IMR-90 (cell line): ENCODE data around the gene CD180. TPM values are rescaled to one million over a fixed set of nuclear protein-coding genes. Genes with fewer than 3 reads are reported as not detected.

Experiments used
- ATAC-seq: fragments of 200-7000 bp; cut with Tn5 transposase; 2 replicates; pipeline ENCODE4 v1.9.1; 2020; ENCODE audit warnings: low read depth, mild to moderate bottlenecking, moderate library complexity
- BruUV-seq: library from RNA; stranded (reverse); fragments of 400-500 nt; replicated peaks from 2 replicates; lab custom pipeline; 2021; lab: Mats Ljungman, UMichigan
- CTCF ChIA-PET: fragments of 300-600 bp; formaldehyde crosslinking; extraction: SDS; loops from one replicate; lab custom pipeline; 2021; ENCODE audit warnings: antibody characterized with exemption; lab: Yijun Ruan, JAX
- POLR2A ChIA-PET: fragments of 300-600 bp; sonication (Branson Sonifier 250); formaldehyde crosslinking; loops from one replicate; lab custom pipeline; 2022; ENCODE audit warnings: antibody characterized with exemption; ENCODE audit not compliant: unreplicated experiment; lab: Charles Lee
- DNase-seq: peaks from one replicate; pipeline ENCODE4 v3.0.0; 2013
- H2AFZ ChIP-seq: replicated peaks from 2 replicates; pipeline ENCODE3; 2013; ENCODE audit warnings: low read length, mild to moderate bottlenecking; ENCODE audit not compliant: poor library complexity
- H2AK5ac ChIP-seq: 2 replicates; pipeline ENCODE4 v1.6.1; 2013; ENCODE audit warnings: low read depth, low read length, inconsistent platforms
- H2AK9ac ChIP-seq: replicated peaks from 2 replicates; pipeline ENCODE3; 2013; ENCODE audit warnings: mild to moderate bottlenecking, low read depth, low read length, moderate library complexity; ENCODE audit not compliant: poor library complexity
- H2BK120ac ChIP-seq: 2 replicates; pipeline ENCODE4 v1.6.1; 2013; ENCODE audit warnings: low read depth, low read length, inconsistent platforms
- H2BK15ac ChIP-seq: 3 replicates; pipeline ENCODE4 v1.6.1; 2013; ENCODE audit warnings: low read depth, low read length, inconsistent platforms
- H2BK20ac ChIP-seq: 2 replicates; pipeline ENCODE4 v1.6.1; 2013; ENCODE audit warnings: low read depth, mild to moderate bottlenecking, inconsistent platforms, low read length, moderate library complexity
- H2BK5ac ChIP-seq: 2 replicates; pipeline ENCODE4 v1.6.1; 2013; ENCODE audit warnings: mild to moderate bottlenecking, low read depth, low read length, inconsistent platforms; ENCODE audit not compliant: poor library complexity, severe bottlenecking
- H3K14ac ChIP-seq: replicated peaks from 2 replicates; pipeline ENCODE4 v1.6.1; 2013; ENCODE audit warnings: low read depth, low read length, inconsistent platforms
- H3K18ac ChIP-seq: 2 replicates; pipeline ENCODE4 v1.6.1; 2013; ENCODE audit warnings: low read depth, low read length, control low read depth
- H3K23ac ChIP-seq: 2 replicates; pipeline ENCODE4 v1.6.1; 2013; ENCODE audit warnings: low read depth, low read length, inconsistent platforms
- H3K27ac ChIP-seq: 2 replicates; pipeline ENCODE4 v1.5.1; 2013; ENCODE audit warnings: mild to moderate bottlenecking, control low read depth, low read length; ENCODE audit not compliant: insufficient read depth
- H3K27me3 ChIP-seq: 2 replicates; pipeline ENCODE4 v1.6.1; 2013; ENCODE audit warnings: low read length; ENCODE audit not compliant: control insufficient read depth, insufficient read depth
- H3K36me3 ChIP-seq: 2 replicates; pipeline ENCODE4 v1.6.1; 2013; ENCODE audit warnings: low read length, mixed read lengths; ENCODE audit not compliant: control insufficient read depth, insufficient read depth
- H3K4ac ChIP-seq: 2 replicates; pipeline ENCODE4 v1.6.1; 2013; ENCODE audit warnings: low read depth, low read length, inconsistent platforms
- H3K4me1 ChIP-seq: 2 replicates; pipeline ENCODE4 v1.6.1; 2013; ENCODE audit warnings: low read length, mixed read lengths; ENCODE audit not compliant: control insufficient read depth, insufficient read depth
- H3K4me2 ChIP-seq: 2 replicates; pipeline ENCODE4 v1.6.1; 2013; ENCODE audit warnings: low read depth, mild to moderate bottlenecking, control low read depth, low read length, moderate library complexity
- H3K4me3 ChIP-seq: 2 replicates; pipeline ENCODE4 v1.5.1; 2013; ENCODE audit warnings: low read depth, mild to moderate bottlenecking, control low read depth, low read length, moderate library complexity; ENCODE audit not compliant: insufficient read depth
- H3K56ac ChIP-seq: 2 replicates; pipeline ENCODE4 v1.6.1; 2013; ENCODE audit warnings: low read length, inconsistent platforms; ENCODE audit not compliant: insufficient read depth; ENCODE audit errors: extremely low read depth
- H3K79me1 ChIP-seq, 2 experiments: 2 replicates each; pipeline ENCODE4 v1.6.1; 2013; ENCODE audit warnings: low read length in 2 of 2, inconsistent platforms in 1 of 2, low read depth in 1 of 2
- H3K9ac ChIP-seq: 2 replicates; pipeline ENCODE4 v1.6.1; 2013; ENCODE audit warnings: low read depth, low read length, control low read depth
- H3K9me1 ChIP-seq: 2 replicates; pipeline ENCODE4 v1.6.1; 2013; ENCODE audit warnings: low read length, inconsistent platforms; ENCODE audit not compliant: insufficient read depth
- H3K9me3 ChIP-seq: 2 replicates; pipeline ENCODE4 v1.6.1; 2013; ENCODE audit warnings: low read length; ENCODE audit not compliant: control insufficient read depth, insufficient read depth
- H4K20me1 ChIP-seq: 2 replicates; pipeline ENCODE4 v1.6.1; 2013; ENCODE audit warnings: low read length, inconsistent platforms; ENCODE audit not compliant: insufficient read depth
- H4K5ac ChIP-seq: 2 replicates; pipeline ENCODE4 v1.6.1; 2013; ENCODE audit warnings: mild to moderate bottlenecking, low read depth, low read length, control low read depth
- H4K8ac ChIP-seq, 2 experiments: 2 replicates each; pipeline ENCODE4 v1.6.1; 2013; ENCODE audit warnings: low read depth in 2 of 2, low read length in 2 of 2, control low read depth in 1 of 2, inconsistent platforms in 1 of 2
- H4K91ac ChIP-seq: 2 replicates; pipeline ENCODE4 v1.6.1; 2013; ENCODE audit warnings: low read depth, low read length, inconsistent platforms; ENCODE audit not compliant: insufficient read depth
- CTCF ChIP-seq: conservative IDR thresholded peaks from 2 replicates; pipeline ENCODE4 v1.5.1; 2012; ENCODE audit warnings: mild to moderate bottlenecking, low read depth, low read length, improper control_type of control experiment
- MAZ ChIP-seq: IDR thresholded peaks from 2 replicates; pipeline ENCODE4 v1.6.1; 2012; ENCODE audit warnings: low read depth, mild to moderate bottlenecking, low read length, improper control_type of control experiment, moderate library complexity, borderline replicate concordance
- NFE2L2 ChIP-seq: fragments of 150-350 bp; IDR thresholded peaks from 2 replicates; pipeline ENCODE4 v1.6.1; 2016; ENCODE audit warnings: low read depth, mild to moderate bottlenecking, low read length
- POLR2A ChIP-seq: IDR thresholded peaks from 2 replicates; pipeline ENCODE4 v1.6.1; 2012; ENCODE audit warnings: mild to moderate bottlenecking, low read depth, low read length
- RCOR1 ChIP-seq: IDR thresholded peaks from 2 replicates; pipeline ENCODE4 v1.6.1; 2012; ENCODE audit warnings: mild to moderate bottlenecking, low read length, improper control_type of control experiment; ENCODE audit not compliant: insufficient replicate concordance
- RFX5 ChIP-seq: IDR thresholded peaks from 2 replicates; pipeline ENCODE4 v1.8.0; 2012; ENCODE audit warnings: low read depth, mild to moderate bottlenecking, low read length, moderate library complexity
- SMC3 ChIP-seq: fragments of 150-350 bp; IDR thresholded peaks from 2 replicates; pipeline ENCODE4 v1.6.1; 2016; ENCODE audit warnings: low read depth, mild to moderate bottlenecking, antibody characterized with exemption, low read length, moderate library complexity
- USF2 ChIP-seq: fragments of 150-350 bp; IDR thresholded peaks from 2 replicates; pipeline ENCODE4 v1.6.1; 2017; ENCODE audit warnings: mild to moderate bottlenecking, antibody characterized with exemption, low read length, low read depth
- WGBS, 2 experiments: methylation state at CpG; one replicate each; pipeline versions ENCODE4 v1.1.5 to v1.1.7; 2013; ENCODE audit warnings: missing lambda C conversion rate in 2 of 2; ENCODE audit not compliant: insufficient read length in 1 of 2; ENCODE audit errors: extremely low coverage in 2 of 2; 5-methylcytosine and 5-hydroxymethylcytosine counted together
- dilution Hi-C: fragments of 300-500 bp; cut with HindIII; formaldehyde crosslinking; loops from one replicate; pipeline ENCODE4 v1.14.3; 2018; ENCODE audit warnings: low sequenced_read_pairs; ENCODE audit not compliant: unreplicated experiment
- in situ Hi-C: fragments of 300-500 bp; cut with MboI; formaldehyde crosslinking; loops from 3 replicates; pipeline ENCODE4 v1.14.3; 2019; ENCODE audit warnings: low sequenced_read_pairs, inconsistent platforms, mixed read lengths
- intact Hi-C: fragments of 100-400 bp; cut with micrococcal nuclease; formaldehyde crosslinking; loops from 2 replicates; pipeline ENCODE4 v1.10.0; 2022
- polyA plus RNA-seq, 3 experiments: library from polyadenylated mRNA; depleted of rRNA; stranded (reverse); fragments of >200 nt; gene quantifications; 2 replicates each; pipeline ENCODE4 v1.2.3, GENCODE V29; 2012; ENCODE audit warnings: low replicate concordance in 1 of 3
- total RNA-seq: library from RNA; depleted of rRNA; stranded (reverse); fragments of >200 nt; gene quantifications from 2 replicates; pipeline ENCODE4 v1.2.3, GENCODE V29; 2012

Gene CD180
- total and polyA plus RNA-seq, 2 of the 4 experiments (the other 2 are of a cell fraction) = not detected

GRCh38 chr5:67238191-67238590 lies 41.6 kb upstream of the CD180 start:
- 17% methylated on average over 4 of the region's 8 CpGs; no CpG with 5 or more reads in 1 of the 2 experiments for WGBS, 2 experiments
- dilution Hi-C loops = no loop called here

More at GRCh38 chr5:67238191-67238590, 41.6 kb upstream of the CD180 start:
- Histone ChIP-seq H3K14ac (no peak overlapping the region), H3K9ac (no peak overlapping the region), H4K91ac (no peak overlapping the region), H3K79me1 (no peaks in the 10 kb centered on the region), H2BK120ac (no peak overlapping the region), H3K4me2 (no peak overlapping the region), H3K4ac (no peak overlapping the region), H2BK5ac (no peak overlapping the region), H2AFZ (peak overlapping the region; percentile 3), H3K9me3 (no peaks in the 10 kb centered on the region), H3K9me1 (peaks cover 4% of the 10 kb centered on the region; the same call in 1 of the 2 replicates), H2AK9ac (no peak overlapping the region), H3K18ac (no peak overlapping the region), H3K27me3 (no peaks in the 10 kb centered on the region), H3K27ac (no peak overlapping the region), H4K5ac (no peak overlapping the region), H2BK20ac (no peak overlapping the region), H3K4me3 (no peak overlapping the region), H3K23ac (no peak overlapping the region), H3K56ac (no peak overlapping the region), H2AK5ac (no peak overlapping the region), H2BK15ac (no peak overlapping the region), H4K8ac (no peak overlapping the region), H4K20me1 (no peaks in the 10 kb centered on the region), H3K36me3 (no peaks in the 10 kb centered on the region), H3K4me1 (peaks cover 3% of the 10 kb centered on the region; the same call in 1 of the 2 replicates)
- ChIA-PET POLR2A (no interaction called here), CTCF (no interaction called here)
- intact Hi-C loops = no loop called here
- TF ChIP-seq MAZ (no peak), NFE2L2 (no peak), POLR2A (no peak), RFX5 (no peak), CTCF (no peak), SMC3 (no peak), RCOR1 (no peak), USF2 (no peak)
- in situ Hi-C loops = loop anchor here (25.0 kb wide), 1 partner anchor 574 kb away; no protein-coding TSS in a partner anchor
- no TSS peak for BruUV-seq
- DNase-seq (peak; percentile 13), ATAC-seq (no peak)
